HEK293 (cell line): Measurements from ENCODE around the gene ABTB2.
A peak's percentile ranks its signal among the peaks of the same experiment; 100 is the strongest.

ENCODE experiments used
- CTCF ChIA-PET: fragments of 350-600 bp; formaldehyde crosslinking; extraction: SDS; loops from one replicate; lab custom pipeline; 2021; ENCODE audit warnings: antibody characterized with exemption; lab: Yijun Ruan, JAX
- POLR2A ChIA-PET: fragments of 300-600 bp; formaldehyde crosslinking; extraction: SDS; loops from one replicate; lab custom pipeline; 2020; ENCODE audit warnings: antibody characterized with exemption, inconsistent platforms; lab: Yijun Ruan, JAX
- H3K27ac ChIP-seq: fragments of 200-500 bp; sonication (Bioruptor generic); 2 replicates; pipeline ENCODE4 v1.5.1; 2014; ENCODE audit warnings: low read depth, low read length, control low read depth, inconsistent platforms; ENCODE audit errors: extremely low read depth
- H3K36me3 ChIP-seq, 2 experiments: fragments of 200-500 bp in 1 of 2; sonication (Bioruptor generic) in 1 of 2; 1 replicate in 1 of 2; 2 replicates in 1 of 2; pipeline ENCODE4 v1.5.1; 2014 to 2017; ENCODE audit warnings: inconsistent platforms in 2 of 2, low read length in 2 of 2; ENCODE audit not compliant: control insufficient read depth in 2 of 2, insufficient read depth in 1 of 2
- H3K4me1 ChIP-seq: fragments of 200-500 bp; sonication (Bioruptor generic); 2 replicates; pipeline ENCODE4 v1.5.1; 2014; ENCODE audit warnings: mild to moderate bottlenecking, low read length, inconsistent platforms; ENCODE audit not compliant: control insufficient read depth, insufficient read depth
- H3K4me3 ChIP-seq: 2 replicates; pipeline ENCODE4 v1.5.1; 2011; ENCODE audit warnings: low read depth, mild to moderate bottlenecking, control low read depth, low read length, moderate library complexity
- H3K9me3 ChIP-seq: fragments of 200-500 bp; sonication (Bioruptor generic); 2 replicates; pipeline ENCODE4 v1.5.1; 2014; ENCODE audit warnings: low read depth, low read length, inconsistent platforms; ENCODE audit not compliant: control insufficient read depth, insufficient read depth
- BCL11B ChIP-seq: fragments of 450-650 bp; formaldehyde crosslinking; IDR thresholded peaks from 2 replicates; pipeline ENCODE4 v1.5.1; 2016; ENCODE audit warnings: low read depth, missing biosample characterization, missing genetic modification characterization
- GLI4 ChIP-seq: fragments of 450-650 bp; formaldehyde crosslinking; IDR thresholded peaks from 2 replicates; pipeline ENCODE4 v1.5.1; 2016; ENCODE audit warnings: missing biosample characterization, missing genetic modification characterization
- KLF10 ChIP-seq: fragments of 450-650 bp; IDR thresholded peaks from 2 replicates; pipeline ENCODE4 v1.5.1; 2018; ENCODE audit warnings: missing biosample characterization, mild to moderate bottlenecking, missing genetic modification characterization
- MEIS1 ChIP-seq: sonication (generic); formaldehyde crosslinking; IDR thresholded peaks from 2 replicates; pipeline ENCODE4 v1.8.1; 2022; ENCODE audit warnings: missing genetic modification reagents, mild to moderate bottlenecking, borderline replicate concordance
- PRDM1 ChIP-seq: fragments of 450-650 bp; formaldehyde crosslinking; IDR thresholded peaks from 2 replicates; pipeline ENCODE4; 2016; ENCODE audit warnings: missing biosample characterization, missing genetic modification characterization
- SCRT2 ChIP-seq: fragments of 450-650 bp; formaldehyde crosslinking; IDR thresholded peaks from 2 replicates; pipeline ENCODE4 v1.5.1; 2016; ENCODE audit warnings: missing biosample characterization, missing genetic modification characterization
- SETDB1 ChIP-seq: IDR thresholded peaks from one replicate; pipeline ENCODE4 v1.6.1; 2017; ENCODE audit warnings: mild to moderate bottlenecking, low read length, moderate library complexity, mixed read lengths; ENCODE audit not compliant: insufficient read length
- ZBTB17 ChIP-seq: fragments of 450-650 bp; formaldehyde crosslinking; IDR thresholded peaks from 2 replicates; pipeline ENCODE4 v1.5.1; 2016; ENCODE audit warnings: missing biosample characterization, missing genetic modification characterization
- ZBTB20 ChIP-seq: fragments of 450-650 bp; formaldehyde crosslinking; IDR thresholded peaks from 2 replicates; pipeline ENCODE4 v1.5.1; 2016; ENCODE audit warnings: missing biosample characterization, missing genetic modification characterization
- ZFHX2 ChIP-seq: fragments of 450-650 bp; formaldehyde crosslinking; conservative IDR thresholded peaks from 2 replicates; pipeline ENCODE4 v1.5.1; 2016; ENCODE audit warnings: missing biosample characterization, missing genetic modification characterization
- ZFP3 ChIP-seq: fragments of 450-650 bp; formaldehyde crosslinking; IDR thresholded peaks from 2 replicates; pipeline ENCODE4 v1.5.1; 2016; ENCODE audit warnings: low read depth, missing biosample characterization, missing genetic modification characterization
- ZNF174 ChIP-seq: fragments of 450-650 bp; formaldehyde crosslinking; IDR thresholded peaks from 2 replicates; pipeline ENCODE4 v1.5.0; 2017; ENCODE audit warnings: missing biosample characterization, mild to moderate bottlenecking, missing genetic modification characterization
- ZNF19 ChIP-seq: fragments of 450-650 bp; formaldehyde crosslinking; IDR thresholded peaks from 2 replicates; pipeline ENCODE4; 2016; ENCODE audit warnings: missing biosample characterization, missing genetic modification characterization, low read depth
- ZNF391 ChIP-seq: fragments of 450-650 bp; formaldehyde crosslinking; IDR thresholded peaks from 2 replicates; pipeline ENCODE4 v1.5.1; 2016; ENCODE audit warnings: low read depth, missing biosample characterization, missing genetic modification characterization, borderline replicate concordance
- ZNF560 ChIP-seq: fragments of 450-650 bp; formaldehyde crosslinking; IDR thresholded peaks from 2 replicates; pipeline ENCODE4 v1.5.1; 2017; ENCODE audit warnings: missing biosample characterization, missing genetic modification characterization, borderline replicate concordance
- ZNF585B ChIP-seq: fragments of 450-650 bp; formaldehyde crosslinking; IDR thresholded peaks from 2 replicates; pipeline ENCODE4 v1.5.1; 2016; ENCODE audit warnings: missing biosample characterization, missing genetic modification characterization
- ZNF768 ChIP-seq: fragments of 450-650 bp; formaldehyde crosslinking; IDR thresholded peaks from 2 replicates; pipeline ENCODE4 v1.5.1; 2018; ENCODE audit warnings: missing biosample characterization, mild to moderate bottlenecking, missing genetic modification characterization
- ZNF837 ChIP-seq: fragments of 450-650 bp; formaldehyde crosslinking; IDR thresholded peaks from 2 replicates; pipeline ENCODE4 v1.5.1; 2016; ENCODE audit warnings: missing biosample characterization, missing genetic modification characterization
- ZNF843 ChIP-seq: fragments of 450-650 bp; formaldehyde crosslinking; IDR thresholded peaks from 2 replicates; pipeline ENCODE4 v1.5.1; 2016; ENCODE audit warnings: missing biosample characterization, missing genetic modification characterization
- TF ChIP-seq, protein P1 (sequence below): fragments of 450-650 bp; formaldehyde crosslinking; IDR thresholded peaks from 2 replicates; pipeline ENCODE4 v1.5.1; 2017; ENCODE audit warnings: missing biosample characterization, missing genetic modification characterization
- TF ChIP-seq, protein P2 (sequence below): fragments of 450-650 bp; IDR thresholded peaks from 2 replicates; pipeline ENCODE4 v1.5.1; 2018; ENCODE audit warnings: missing biosample characterization, mild to moderate bottlenecking, missing genetic modification characterization

Gene ABTB2

DNA sequence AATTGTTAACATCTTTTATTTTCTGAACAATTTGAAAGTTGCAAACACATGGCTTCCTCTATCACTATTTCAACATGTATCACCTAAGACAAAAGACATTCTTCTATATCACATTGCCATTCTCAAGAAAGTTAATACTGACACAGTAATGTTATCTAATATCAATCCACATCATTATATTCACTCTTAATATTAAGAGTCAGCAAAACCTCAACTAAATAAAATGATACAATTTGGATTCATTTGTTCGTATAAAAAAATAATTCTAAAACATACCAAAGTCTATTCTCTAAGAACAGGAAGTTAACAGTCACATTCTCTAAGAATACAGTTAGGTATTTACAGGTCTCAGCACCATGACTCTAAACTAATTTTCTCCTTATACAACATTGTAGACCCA is 52.0 kb downstream of the ABTB2 start:
- H3K9me3 ChIP-seq: no peaks in the 10 kb centered on the region
- H3K4me3 ChIP-seq: no peak overlapping the region
- CTCF ChIA-PET: no interaction called here
- H3K27ac ChIP-seq: no peak overlapping the region
- H3K36me3 ChIP-seq: no peaks in the 10 kb centered on the region
- POLR2A ChIA-PET: no interaction called here
- peaks cover 4% of the 10 kb centered on the region for H3K4me1 ChIP-seq
- TF ChIP-seq ZBTB20 (tag by site-specific recombination) (no peak), SCRT2 (tag by site-specific recombination) (no peak), ZNF837 (no peak)

DNA sequence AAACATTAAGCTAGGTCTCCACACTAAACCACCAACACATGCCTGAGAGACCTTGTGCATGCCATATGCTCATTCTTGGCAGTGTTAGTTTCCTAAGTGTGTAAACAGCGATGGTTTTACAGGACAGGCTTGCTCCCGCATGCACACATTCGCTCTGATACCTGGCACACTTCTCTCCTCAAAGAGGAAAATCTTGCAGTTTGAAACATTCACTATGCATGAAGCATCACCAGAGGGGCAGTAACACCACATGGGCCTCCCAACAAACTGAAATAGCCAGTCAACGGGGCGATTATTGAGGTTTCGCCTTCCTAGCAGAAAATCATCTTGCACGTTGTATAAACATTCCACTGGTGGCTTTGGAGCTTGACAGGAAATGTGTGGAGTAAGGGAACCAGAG is 52.6 kb downstream of the ABTB2 start:
- TF ChIP-seq BCL11B (no peak), ZFP3 (tag by site-specific recombination) (no peak), ZNF768 (tag by site-specific recombination) (no peak), ZNF843 (tag by site-specific recombination) (no peak), ZNF19 (tag by site-specific recombination) (no peak)
- TF ChIP-seq, protein P1, sequence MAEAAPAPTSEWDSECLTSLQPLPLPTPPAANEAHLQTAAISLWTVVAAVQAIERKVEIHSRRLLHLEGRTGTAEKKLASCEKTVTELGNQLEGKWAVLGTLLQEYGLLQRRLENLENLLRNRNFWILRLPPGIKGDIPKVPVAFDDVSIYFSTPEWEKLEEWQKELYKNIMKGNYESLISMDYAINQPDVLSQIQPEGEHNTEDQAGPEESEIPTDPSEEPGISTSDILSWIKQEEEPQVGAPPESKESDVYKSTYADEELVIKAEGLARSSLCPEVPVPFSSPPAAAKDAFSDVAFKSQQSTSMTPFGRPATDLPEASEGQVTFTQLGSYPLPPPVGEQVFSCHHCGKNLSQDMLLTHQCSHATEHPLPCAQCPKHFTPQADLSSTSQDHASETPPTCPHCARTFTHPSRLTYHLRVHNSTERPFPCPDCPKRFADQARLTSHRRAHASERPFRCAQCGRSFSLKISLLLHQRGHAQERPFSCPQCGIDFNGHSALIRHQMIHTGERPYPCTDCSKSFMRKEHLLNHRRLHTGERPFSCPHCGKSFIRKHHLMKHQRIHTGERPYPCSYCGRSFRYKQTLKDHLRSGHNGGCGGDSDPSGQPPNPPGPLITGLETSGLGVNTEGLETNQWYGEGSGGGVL: no peak
- Histone ChIP-seq H3K36me3 (no peaks in the 10 kb centered on the region), H3K4me3 (no peak overlapping the region), H3K9me3 (no peaks in the 10 kb centered on the region), H3K27ac (no peak overlapping the region), H3K4me1 (peaks cover 7% of the 10 kb centered on the region)
- ChIA-PET CTCF (interaction anchor here (0.5 kb wide), 1 partner anchor 358 kb away, joined by 4 read pairs; no protein-coding TSS in a partner anchor), POLR2A (no interaction called here)

DNA sequence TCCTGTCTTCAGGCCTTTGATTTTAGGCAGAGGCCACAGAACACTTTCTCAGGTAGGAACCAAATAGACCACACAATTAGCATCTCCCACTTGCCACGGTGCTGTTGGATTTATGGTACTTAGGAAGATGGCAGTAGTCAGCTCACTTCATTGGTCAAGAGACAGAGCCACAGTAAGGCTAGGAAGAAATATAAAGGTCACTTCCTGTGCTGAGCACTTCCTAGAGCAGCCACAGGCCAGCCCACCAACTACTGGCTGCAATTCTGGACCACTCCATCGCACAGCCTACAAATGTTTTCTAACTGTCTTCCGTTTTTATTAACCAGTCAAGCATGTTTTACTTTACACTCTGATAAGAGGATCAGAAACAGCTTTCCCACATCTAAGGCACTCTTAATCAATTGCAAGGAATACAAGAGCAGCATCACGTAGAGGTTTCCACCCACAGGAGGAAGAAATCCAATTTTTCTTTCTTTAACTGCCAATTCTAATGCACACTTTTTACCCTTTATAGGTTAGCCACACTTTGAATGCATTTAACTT is 54.7 kb downstream of the ABTB2 start:
- CTCF ChIA-PET: interaction anchor here (0.5 to 1.7 kb wide), 2 partner anchors 128 to 153 kb away, joined by 4 to 7 read pairs; no protein-coding TSS in a partner anchor
- peaks cover 16% of the 10 kb centered on the region for H3K4me1 ChIP-seq
- POLR2A ChIA-PET: interaction anchor here (2.0 kb wide), 1 partner anchor 55 kb away, joined by 9 read pairs; the partner anchor contains the start of gene ABTB2
- H3K27ac ChIP-seq: no peak overlapping the region
- no peaks in the 10 kb centered on the region for H3K9me3 ChIP-seq
- TF ChIP-seq ZNF391 (tag by site-specific recombination) (no peak), ZBTB17 (0 out of 2 replicates have a peak, but pooled peaks have one; percentile 33), ZNF560 (tag by site-specific recombination) (no peak), ZNF174 (tag by site-specific recombination) (no peak)
- no peak overlapping the region for H3K4me3 ChIP-seq
- no peaks in the 10 kb centered on the region for H3K36me3 ChIP-seq

DNA sequence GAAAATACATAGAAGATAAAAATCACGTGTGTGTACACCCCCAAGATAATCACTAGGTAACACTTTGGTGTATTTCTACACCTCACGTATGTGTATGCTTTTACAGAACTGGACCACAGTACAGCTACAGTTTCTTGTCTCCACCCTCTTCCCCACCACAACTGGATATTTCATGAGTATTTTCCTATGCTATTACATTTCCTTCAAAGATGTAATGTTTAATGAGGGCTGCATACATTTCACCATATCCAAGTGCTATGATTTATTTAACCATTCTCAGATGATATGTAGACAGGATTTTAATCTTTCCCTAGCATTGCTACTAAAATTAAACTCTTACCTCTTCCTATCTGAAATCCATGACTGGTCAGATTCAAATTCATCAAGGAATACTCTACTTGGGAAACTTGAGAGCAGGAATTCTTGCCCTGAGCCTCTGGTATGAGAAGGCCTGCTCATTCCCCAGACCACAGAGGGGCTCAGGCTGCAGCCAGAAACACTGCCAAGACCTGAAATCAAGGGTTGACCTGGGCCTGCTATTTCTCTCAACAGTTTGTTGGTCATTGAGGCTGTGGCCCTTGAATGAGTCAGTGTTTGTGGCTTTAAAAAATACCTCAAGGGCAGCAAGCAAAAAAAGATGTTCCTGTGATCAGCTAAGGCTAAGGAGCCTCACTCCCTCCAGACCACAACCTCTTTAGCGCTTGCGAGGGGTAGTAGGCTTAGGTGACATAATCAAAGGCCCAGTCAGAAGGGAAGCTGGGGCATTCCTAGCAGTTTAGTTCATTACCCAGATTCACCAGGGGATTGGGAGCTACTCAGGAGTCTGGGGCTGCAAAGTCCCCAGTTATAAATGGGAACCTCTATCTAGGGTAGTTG is 55.5 kb downstream of the ABTB2 start:
- peaks cover 16% of the 10 kb centered on the region for H3K4me1 ChIP-seq
- POLR2A ChIA-PET: interaction anchor here (2.0 kb wide), 1 partner anchor 55 kb away, joined by 9 read pairs; the partner anchor contains the start of gene ABTB2
- no peak overlapping the region for H3K27ac ChIP-seq
- CTCF ChIA-PET: interaction anchor here (0.5 to 1.7 kb wide), 2 partner anchors 128 to 153 kb away, joined by 4 to 7 read pairs; no protein-coding TSS in a partner anchor
- no peak for TF ChIP-seq PRDM1 (tag by site-specific recombination)
- no peak for TF ChIP-seq KLF10 (tag by site-specific recombination)
- no peak for TF ChIP-seq GLI4 (tag by site-specific recombination)
- no peak for TF ChIP-seq SETDB1
- TF ChIP-seq, protein P2, sequence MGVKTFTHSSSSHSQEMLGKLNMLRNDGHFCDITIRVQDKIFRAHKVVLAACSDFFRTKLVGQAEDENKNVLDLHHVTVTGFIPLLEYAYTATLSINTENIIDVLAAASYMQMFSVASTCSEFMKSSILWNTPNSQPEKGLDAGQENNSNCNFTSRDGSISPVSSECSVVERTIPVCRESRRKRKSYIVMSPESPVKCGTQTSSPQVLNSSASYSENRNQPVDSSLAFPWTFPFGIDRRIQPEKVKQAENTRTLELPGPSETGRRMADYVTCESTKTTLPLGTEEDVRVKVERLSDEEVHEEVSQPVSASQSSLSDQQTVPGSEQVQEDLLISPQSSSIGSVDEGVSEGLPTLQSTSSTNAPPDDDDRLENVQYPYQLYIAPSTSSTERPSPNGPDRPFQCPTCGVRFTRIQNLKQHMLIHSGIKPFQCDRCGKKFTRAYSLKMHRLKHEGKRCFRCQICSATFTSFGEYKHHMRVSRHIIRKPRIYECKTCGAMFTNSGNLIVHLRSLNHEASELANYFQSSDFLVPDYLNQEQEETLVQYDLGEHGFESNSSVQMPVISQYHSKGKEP (tag by site-specific recombination): no peak
- no peak for TF ChIP-seq MEIS1 (CRISPR knock-in tag)
- no peak for TF ChIP-seq ZNF585B
- no peak for TF ChIP-seq ZFHX2 (tag by site-specific recombination)
- no peaks in the 10 kb centered on the region for H3K9me3 ChIP-seq
- no peak overlapping the region for H3K4me3 ChIP-seq
- H3K36me3 ChIP-seq: no peaks in the 10 kb centered on the region
